A549 (cell line): ENCODE results near the gene MAML3. TPM values are rescaled to one million over a fixed set of nuclear protein-coding genes. Genes with fewer than 3 reads are reported as not detected.

Source experiments
- ATAC-seq, 2 experiments: fragments of 200-7000 bp in 1 of 2; fragments of >200 bp in 1 of 2; cut with Nextera tagmentation in 1 of 2; cut with Tn5 transposase in 1 of 2; 3 replicates each; pipeline versions ENCODE4 v1.8.0 to v1.9.1; 2018 to 2020; ENCODE audit warnings: mild to moderate bottlenecking in 1 of 2, moderate library complexity in 1 of 2
- CTCF ChIA-PET: fragments of 300-600 bp; sonication (Branson Sonifier 250); formaldehyde crosslinking; extraction: SDS; loops from one replicate; lab custom pipeline; 2021; ENCODE audit warnings: antibody characterized with exemption, inconsistent platforms; lab: Yijun Ruan, JAX
- POLR2A ChIA-PET: fragments of 350-600 bp; formaldehyde crosslinking; extraction: SDS; loops from one replicate; lab custom pipeline; 2021; ENCODE audit warnings: antibody characterized with exemption, inconsistent platforms; lab: Yijun Ruan, JAX
- DNase-seq, 2 experiments: peaks; one replicate each; pipeline versions ENCODE4 v3.0.0 to v3.0.0-alpha.2; 2011 to 2016; ENCODE audit warnings: low read depth in 1 of 2, low spot score in 1 of 2
- FAIRE-seq: peaks from 2 replicates; lab custom pipeline; 2011; peaks lifted over from hg19 to GRCh38; lab: Jason Lieb, UNC
- H3K27ac ChIP-seq, 2 experiments: fragments of >200 bp; sonication (Bioruptor Twin); formaldehyde crosslinking; 3 replicates each; pipeline ENCODE4 v1.5.1; 2016 to 2017
- H3K4me1 ChIP-seq: fragments of >200 bp; sonication (Bioruptor Twin); formaldehyde crosslinking; 3 replicates; pipeline ENCODE4 v1.6.1; 2016
- H3K4me2 ChIP-seq: fragments of >200 bp; sonication (Bioruptor Twin); formaldehyde crosslinking; 3 replicates; pipeline ENCODE4 v1.6.1; 2016
- H3K4me3 ChIP-seq: fragments of >200 bp; sonication (Bioruptor Twin); formaldehyde crosslinking; 3 replicates; pipeline ENCODE4 v1.5.1; 2016
- H3K9me3 ChIP-seq: fragments of >200 bp; sonication (Bioruptor Twin); formaldehyde crosslinking; 3 replicates; pipeline ENCODE4 v1.6.1; 2016
- BHLHE40 ChIP-seq: IDR thresholded peaks from 2 replicates; pipeline ENCODE4 v1.6.1; 2012; ENCODE audit warnings: low read depth, low read length, inconsistent platforms
- CHD2 ChIP-seq: fragments of 150-350 bp; IDR thresholded peaks from 2 replicates; pipeline ENCODE4 v1.6.1; 2014; ENCODE audit warnings: low read length; ENCODE audit not compliant: partially characterized antibody
- CHD4 ChIP-seq: fragments of 200-600 bp; sonication (generic); IDR thresholded peaks from 2 replicates; pipeline ENCODE4 v1.6.1; 2016; ENCODE audit warnings: antibody characterized with exemption, mild to moderate bottlenecking, borderline replicate concordance
- EHMT2 ChIP-seq: fragments of 200-600 bp; sonication (generic); IDR thresholded peaks from 2 replicates; pipeline ENCODE4 v1.6.1; 2016; ENCODE audit warnings: antibody characterized with exemption, low read depth, mild to moderate bottlenecking, moderate library complexity
- EP300 ChIP-seq, 2 experiments: fragments of >200 bp; sonication (Bioruptor Twin); formaldehyde crosslinking; IDR thresholded peaks; 2 replicates in 1 of 2; 3 replicates in 1 of 2; pipeline ENCODE4 v1.6.1; 2016 to 2017
- ESRRA ChIP-seq: fragments of 150-350 bp; IDR thresholded peaks from 2 replicates; pipeline ENCODE4 v1.6.1; 2014; ENCODE audit warnings: mild to moderate bottlenecking, low read length, borderline replicate concordance
- FOXS1 ChIP-seq: fragments of 250-450 bp; sonication (Bioruptor Pico); IDR thresholded peaks from 2 replicates; pipeline ENCODE4 v1.5.0; 2020; ENCODE audit warnings: mild to moderate bottlenecking, moderate library complexity
- HDAC2 ChIP-seq: fragments of 200-600 bp; sonication (generic); IDR thresholded peaks from 2 replicates; pipeline ENCODE4 v1.6.1; 2016
- HMGXB4 ChIP-seq: fragments of 250-450 bp; sonication (Bioruptor Pico); IDR thresholded peaks from 2 replicates; pipeline ENCODE4 v1.5.0; 2021; ENCODE audit warnings: mild to moderate bottlenecking, moderate library complexity, borderline replicate concordance
- HOXB13 ChIP-seq: fragments of 250-450 bp; sonication (Bioruptor Pico); IDR thresholded peaks from 2 replicates; pipeline ENCODE4 v1.5.0; 2020; ENCODE audit warnings: low read depth, mild to moderate bottlenecking, moderate library complexity
- HOXB5 ChIP-seq: fragments of 250-450 bp; sonication (Bioruptor Pico); IDR thresholded peaks from 2 replicates; pipeline ENCODE4 v1.5.0; 2020; ENCODE audit warnings: mild to moderate bottlenecking, moderate library complexity
- JUN ChIP-seq, 2 experiments: fragments of >200 bp; sonication (Bioruptor Twin); formaldehyde crosslinking; IDR thresholded peaks; 2 replicates in 1 of 2; 3 replicates in 1 of 2; pipeline ENCODE4 v1.6.1; 2016 to 2017
- MAZ ChIP-seq: fragments of 150-350 bp; IDR thresholded peaks from 2 replicates; pipeline ENCODE4 v1.6.1; 2014; ENCODE audit warnings: antibody characterized with exemption, low read depth, low read length, borderline replicate concordance
- MYC ChIP-seq: IDR thresholded peaks from 2 replicates; pipeline ENCODE4 v1.6.1; 2012; ENCODE audit warnings: mild to moderate bottlenecking, inconsistent platforms, low read length, improper control_type of control experiment, borderline replicate concordance
- NFE2L2 ChIP-seq: fragments of 150-350 bp; conservative IDR thresholded peaks from 2 replicates; pipeline ENCODE4 v1.6.1; 2014; ENCODE audit warnings: low read length
- NPAS2 ChIP-seq: fragments of 250-450 bp; sonication (Bioruptor Pico); IDR thresholded peaks from 2 replicates; pipeline ENCODE4 v1.8.0; 2022; ENCODE audit warnings: mild to moderate bottlenecking, moderate library complexity, borderline replicate concordance
- PBX3 ChIP-seq: IDR thresholded peaks from 2 replicates; pipeline ENCODE4 v1.6.1; 2012
- PHF8 ChIP-seq: fragments of 200-600 bp; sonication (generic); IDR thresholded peaks from 2 replicates; pipeline ENCODE4 v1.6.1; 2016; ENCODE audit warnings: low read depth, mild to moderate bottlenecking, antibody characterized with exemption, moderate library complexity, borderline replicate concordance
- POLR2A ChIP-seq: IDR thresholded peaks from 2 replicates; pipeline ENCODE4 v1.6.1; 2012; ENCODE audit warnings: mild to moderate bottlenecking, low read length
- POLR2AphosphoS2 ChIP-seq: conservative IDR thresholded peaks from 2 replicates; pipeline ENCODE4 v1.6.1; 2012; ENCODE audit warnings: low read length, improper control_type of control experiment, inconsistent platforms
- RARB ChIP-seq: fragments of 250-450 bp; sonication (Bioruptor Pico); IDR thresholded peaks from 2 replicates; pipeline ENCODE4 v1.8.0; 2021; ENCODE audit warnings: mild to moderate bottlenecking, moderate library complexity
- SMC3 ChIP-seq: fragments of >200 bp; sonication (Bioruptor Twin); formaldehyde crosslinking; IDR thresholded peaks from 3 replicates; pipeline ENCODE4 v1.6.1; 2018; ENCODE audit warnings: inconsistent platforms
- SREBF2 ChIP-seq: fragments of 450-650 bp; IDR thresholded peaks from 2 replicates; pipeline ENCODE4 v1.6.1; 2014; ENCODE audit warnings: mild to moderate bottlenecking, moderate library complexity
- TP53 ChIP-seq: fragments of 250-450 bp; sonication (Bioruptor Pico); IDR thresholded peaks from 2 replicates; pipeline ENCODE4 v1.5.0; 2021; ENCODE audit warnings: mild to moderate bottlenecking, moderate library complexity
- ZSCAN20 ChIP-seq: fragments of 250-450 bp; sonication (Bioruptor Pico); IDR thresholded peaks from 2 replicates; pipeline ENCODE4 v1.8.0; 2022; ENCODE audit warnings: mild to moderate bottlenecking, moderate library complexity
- WGBS: methylation state at CpG from one replicate; pipeline ENCODE4 v1.1.6; 2017; ENCODE audit errors: missing lambda C conversion rate; 5-methylcytosine and 5-hydroxymethylcytosine counted together
- polyA plus RNA-seq, 4 experiments: library from polyadenylated mRNA; depleted of rRNA in 3 of 4; stranded (reverse); fragments of >200 nt; fragmentation: RNase III in 1 of 4; extraction: RNeasy Plus Mini Kit Qiagen cat#74134 plus additional on column Dnase treatment in 1 of 4; gene quantifications; 2 replicates in 3 of 4; 3 replicates in 1 of 4; pipeline ENCODE4 v1.2.3, GENCODE V29; 2011 to 2017
- TF ChIP-seq, protein P1 (sequence below): fragments of >200 bp; sonication (Bioruptor Twin); formaldehyde crosslinking; IDR thresholded peaks from 3 replicates; pipeline ENCODE4 v1.6.1; 2016
- TF ChIP-seq, protein P2 (sequence below): fragments of 250-450 bp; sonication (Bioruptor Pico); IDR thresholded peaks from 2 replicates; pipeline ENCODE4 v1.5.0; 2020; ENCODE audit warnings: low read depth, mild to moderate bottlenecking, moderate library complexity
- TF ChIP-seq, protein P3 (sequence below): fragments of 200-600 bp; sonication (generic); IDR thresholded peaks from 2 replicates; pipeline ENCODE4 v1.6.1; 2016; ENCODE audit warnings: antibody characterized with exemption, mild to moderate bottlenecking, moderate library complexity
- TF ChIP-seq, protein P4 (sequence below): fragments of >200 bp; sonication (Bioruptor Twin); formaldehyde crosslinking; IDR thresholded peaks from 2 replicates; pipeline ENCODE4 v1.6.1; 2016

Gene MAML3
- polyA plus RNA-seq, 2 of the 4 experiments (the other 2 are of a cell fraction): 9.0 to 22.2 TPM

DNA sequence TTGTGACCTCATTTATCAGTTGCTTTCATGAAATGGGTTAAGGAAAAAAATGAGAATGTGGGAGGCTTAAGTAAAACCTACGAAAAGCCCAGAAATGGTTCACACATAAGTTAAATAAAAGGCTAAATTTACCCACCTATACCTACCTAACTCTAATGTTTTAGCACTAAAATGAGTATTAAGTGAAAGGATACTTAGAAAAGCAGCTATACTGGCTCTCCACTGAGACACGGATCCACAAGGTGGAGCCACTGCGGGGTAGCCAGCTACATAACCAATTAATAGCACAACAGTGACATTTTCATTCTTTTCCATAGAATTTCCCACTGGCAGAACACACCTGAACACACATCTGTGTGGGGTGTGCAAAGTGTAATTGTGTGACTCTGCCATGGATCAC lies 101.9 kb downstream of the MAML3 start (continued):
- TF ChIP-seq ESRRA (no peak), SMC3 (peak; percentile 67), HMGXB4 (CRISPR knock-in tag) (no peak), ZSCAN20 (CRISPR knock-in tag) (no peak), MYC (no peak), MAZ (no peak)

DNA sequence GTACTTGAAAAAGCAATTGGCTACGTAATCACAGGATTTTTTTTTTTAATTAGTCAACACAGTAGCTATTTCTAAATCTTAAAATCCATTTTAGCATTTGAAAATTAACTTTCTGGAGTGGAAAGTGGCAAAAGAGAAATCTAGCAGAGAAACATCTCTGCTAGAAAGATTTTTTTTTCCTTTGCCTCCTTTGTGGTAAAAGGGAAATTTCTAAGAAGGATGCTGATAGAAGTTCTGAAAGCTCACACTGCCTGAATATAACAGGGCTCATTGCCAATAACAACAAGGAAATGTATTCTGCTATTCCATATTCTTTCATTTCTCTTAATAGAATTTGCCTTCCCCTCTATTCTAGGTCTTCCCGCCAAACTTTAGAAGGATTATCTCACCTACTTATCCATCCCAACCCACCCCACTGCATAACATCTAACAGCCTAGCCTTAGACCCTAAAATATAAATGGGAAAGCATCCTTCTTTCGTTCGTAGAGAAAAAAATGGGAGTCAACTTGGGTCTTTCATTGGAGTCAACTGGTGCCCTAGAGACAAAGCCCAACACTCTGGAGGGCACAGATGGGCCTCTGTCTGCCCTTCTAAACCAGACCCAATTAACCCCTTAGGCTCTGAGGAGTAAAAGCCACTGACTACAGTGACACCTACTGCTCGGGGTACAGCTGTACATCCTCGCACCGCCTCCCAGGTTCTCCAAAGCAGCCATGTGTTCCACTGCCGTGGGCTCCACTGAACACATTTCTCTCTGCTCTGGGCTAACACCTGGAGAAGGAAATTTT lies 103.9 kb downstream of the MAML3 start:
- POLR2A ChIA-PET: interaction anchor here (1.0 to 2.0 kb wide), 7 partner anchors 11 to 101 kb away, joined by 3 to 20 read pairs (median 10); no protein-coding TSS in a partner anchor
- ATAC-seq: peak; percentile 77 to 78
- Histone ChIP-seq H3K4me3 (peak overlapping the region; percentile 35), H3K4me1 (peaks cover 91% of the 10 kb centered on the region), H3K9me3 (no peaks in the 10 kb centered on the region), H3K4me2 (peak overlapping the region; percentile 82), H3K27ac (peak overlapping the region; percentile 88 to 91)
- no peak for FAIRE-seq
- CTCF ChIA-PET: interaction anchor here (0.6 to 4.7 kb wide), 10 partner anchors 10 to 394 kb away, joined by 3 to 26 read pairs (median 4); no protein-coding TSS in a partner anchor
- WGBS: 6% methylated on average over 8 of the region's 8 CpGs
- peak; percentile 53 to 86 for DNase-seq
- peak; percentile 83 for TF ChIP-seq FOXS1 (CRISPR knock-in tag)
- TF ChIP-seq SREBF2: no peak
- no peak for TF ChIP-seq POLR2A
- TF ChIP-seq SMC3: peak; percentile 65
- 0 out of 2 replicates have a peak, but pooled peaks have one; percentile 30 for TF ChIP-seq HOXB13
- TF ChIP-seq, protein P1, sequence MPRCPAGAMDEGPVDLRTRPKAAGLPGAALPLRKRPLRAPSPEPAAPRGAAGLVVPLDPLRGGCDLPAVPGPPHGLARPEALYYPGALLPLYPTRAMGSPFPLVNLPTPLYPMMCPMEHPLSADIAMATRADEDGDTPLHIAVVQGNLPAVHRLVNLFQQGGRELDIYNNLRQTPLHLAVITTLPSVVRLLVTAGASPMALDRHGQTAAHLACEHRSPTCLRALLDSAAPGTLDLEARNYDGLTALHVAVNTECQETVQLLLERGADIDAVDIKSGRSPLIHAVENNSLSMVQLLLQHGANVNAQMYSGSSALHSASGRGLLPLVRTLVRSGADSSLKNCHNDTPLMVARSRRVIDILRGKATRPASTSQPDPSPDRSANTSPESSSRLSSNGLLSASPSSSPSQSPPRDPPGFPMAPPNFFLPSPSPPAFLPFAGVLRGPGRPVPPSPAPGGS: no peak
- TF ChIP-seq CHD2: no peak
- TF ChIP-seq PHF8: no peak
- TF ChIP-seq TP53: peak; percentile 82
- no peak for TF ChIP-seq EHMT2
- TF ChIP-seq, protein P2, sequence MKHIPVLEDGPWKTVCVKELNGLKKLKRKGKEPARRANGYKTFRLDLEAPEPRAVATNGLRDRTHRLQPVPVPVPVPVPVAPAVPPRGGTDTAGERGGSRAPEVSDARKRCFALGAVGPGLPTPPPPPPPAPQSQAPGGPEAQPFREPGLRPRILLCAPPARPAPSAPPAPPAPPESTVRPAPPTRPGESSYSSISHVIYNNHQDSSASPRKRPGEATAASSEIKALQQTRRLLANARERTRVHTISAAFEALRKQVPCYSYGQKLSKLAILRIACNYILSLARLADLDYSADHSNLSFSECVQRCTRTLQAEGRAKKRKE (CRISPR knock-in tag): no peak
- TF ChIP-seq BHLHE40: no peak
- TF ChIP-seq PBX3: no peak
- 0 out of 2 replicates have a peak, but pooled peaks have one; percentile 68 for TF ChIP-seq HOXB5 (CRISPR knock-in tag)
- TF ChIP-seq NFE2L2: no peak
- TF ChIP-seq POLR2AphosphoS2: no peak
- TF ChIP-seq, protein P3, sequence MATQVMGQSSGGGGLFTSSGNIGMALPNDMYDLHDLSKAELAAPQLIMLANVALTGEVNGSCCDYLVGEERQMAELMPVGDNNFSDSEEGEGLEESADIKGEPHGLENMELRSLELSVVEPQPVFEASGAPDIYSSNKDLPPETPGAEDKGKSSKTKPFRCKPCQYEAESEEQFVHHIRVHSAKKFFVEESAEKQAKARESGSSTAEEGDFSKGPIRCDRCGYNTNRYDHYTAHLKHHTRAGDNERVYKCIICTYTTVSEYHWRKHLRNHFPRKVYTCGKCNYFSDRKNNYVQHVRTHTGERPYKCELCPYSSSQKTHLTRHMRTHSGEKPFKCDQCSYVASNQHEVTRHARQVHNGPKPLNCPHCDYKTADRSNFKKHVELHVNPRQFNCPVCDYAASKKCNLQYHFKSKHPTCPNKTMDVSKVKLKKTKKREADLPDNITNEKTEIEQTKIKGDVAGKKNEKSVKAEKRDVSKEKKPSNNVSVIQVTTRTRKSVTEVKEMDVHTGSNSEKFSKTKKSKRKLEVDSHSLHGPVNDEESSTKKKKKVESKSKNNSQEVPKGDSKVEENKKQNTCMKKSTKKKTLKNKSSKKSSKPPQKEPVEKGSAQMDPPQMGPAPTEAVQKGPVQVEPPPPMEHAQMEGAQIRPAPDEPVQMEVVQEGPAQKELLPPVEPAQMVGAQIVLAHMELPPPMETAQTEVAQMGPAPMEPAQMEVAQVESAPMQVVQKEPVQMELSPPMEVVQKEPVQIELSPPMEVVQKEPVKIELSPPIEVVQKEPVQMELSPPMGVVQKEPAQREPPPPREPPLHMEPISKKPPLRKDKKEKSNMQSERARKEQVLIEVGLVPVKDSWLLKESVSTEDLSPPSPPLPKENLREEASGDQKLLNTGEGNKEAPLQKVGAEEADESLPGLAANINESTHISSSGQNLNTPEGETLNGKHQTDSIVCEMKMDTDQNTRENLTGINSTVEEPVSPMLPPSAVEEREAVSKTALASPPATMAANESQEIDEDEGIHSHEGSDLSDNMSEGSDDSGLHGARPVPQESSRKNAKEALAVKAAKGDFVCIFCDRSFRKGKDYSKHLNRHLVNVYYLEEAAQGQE: no peak
- no peak for TF ChIP-seq EP300 (IDR thresholded peaks at IDR 0.05)
- TF ChIP-seq CHD4: no peak
- no peak for TF ChIP-seq JUN (IDR thresholded peaks at IDR 0.05)
- TF ChIP-seq NPAS2: no peak
- no peak for TF ChIP-seq HDAC2
- TF ChIP-seq, protein P4, sequence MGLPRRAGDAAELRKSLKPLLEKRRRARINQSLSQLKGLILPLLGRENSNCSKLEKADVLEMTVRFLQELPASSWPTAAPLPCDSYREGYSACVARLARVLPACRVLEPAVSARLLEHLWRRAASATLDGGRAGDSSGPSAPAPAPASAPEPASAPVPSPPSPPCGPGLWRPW: no peak
- no peak; the same call in 1 of the 2 replicates for TF ChIP-seq RARB (CRISPR knock-in tag)
